A673 (cell line): ENCODE data around the gene ACTL8.

Source experiments
- CTCF ChIP-seq: fragments of 300-800, 200-600 bp; sonication (generic); conservative IDR thresholded peaks from 2 replicates; pipeline ENCODE4 v1.5.1; 2017; ENCODE audit warnings: low read depth, mild to moderate bottlenecking, antibody characterized with exemption, low read length, moderate library complexity, mixed read lengths
- EZH2 ChIP-seq: fragments of 200-600 bp; sonication (generic); IDR thresholded peaks from 2 replicates; pipeline ENCODE4 v1.6.1; 2017; ENCODE audit warnings: borderline replicate concordance, low read depth, mild to moderate bottlenecking, mixed read lengths, antibody characterized with exemption, low read length; ENCODE audit not compliant: poor library complexity, severe bottlenecking

- TF ChIP-seq CTCF (no peak), EZH2 (no peak)
These were observed 8.3 kb downstream of the ACTL8 start for GRCh38 chr1:17763417-17763816.
